WI38 (cell line): ENCODE results near the gene CAPN1.

Experiments used
- H3K4me3 ChIP-seq: 2 replicates; pipeline ENCODE4 v1.5.1; 2011; ENCODE audit warnings: low read depth, mild to moderate bottlenecking, control low read depth, low read length
- CTCF ChIP-seq: IDR thresholded peaks from 2 replicates; pipeline ENCODE4 v1.5.1; 2012; ENCODE audit warnings: low read depth, mild to moderate bottlenecking, control low read depth, low read length

CAPN1 gene

GRCh38 chr11:65186701-65187100 is 5.0 kb downstream of the CAPN1 start:
- TF ChIP-seq CTCF = no peak
- no peak overlapping the region for H3K4me3 ChIP-seq

- no peak overlapping the region for H3K4me3 ChIP-seq
These were observed 5.5 kb downstream of the CAPN1 start for GRCh38 chr11:65187146-65187675.

GRCh38 chr11:65187971-65188461 is 6.3 kb downstream of the CAPN1 start:
- H3K4me3 ChIP-seq = no peak overlapping the region

More at GRCh38 chr11:65187146-65187675, 5.5 kb downstream of the CAPN1 start:
- TF ChIP-seq CTCF = no peak

GRCh38 chr11:65188486-65188885 is 6.8 kb downstream of the CAPN1 start:
- no peak overlapping the region for H3K4me3 ChIP-seq
- TF ChIP-seq CTCF = no peak

More at GRCh38 chr11:65187971-65188461, 6.3 kb downstream of the CAPN1 start:
- TF ChIP-seq CTCF = no peak

GRCh38 chr11:65189191-65189590 is 7.5 kb downstream of the CAPN1 start:
- H3K4me3 ChIP-seq = no peak overlapping the region
- no peak for TF ChIP-seq CTCF

GRCh38 chr11:65194564-65194963 is 12.8 kb downstream of the CAPN1 start:
- no peak for TF ChIP-seq CTCF

GRCh38 chr11:65204143-65204542 is 22.4 kb downstream of the CAPN1 start:
- no peak overlapping the region for H3K4me3 ChIP-seq
- TF ChIP-seq CTCF = no peak

More at GRCh38 chr11:65194564-65194963, 12.8 kb downstream of the CAPN1 start:
- no peak overlapping the region for H3K4me3 ChIP-seq
